HG02885 (cell line): ENCODE data around the gene SLC51B.
"Not testable (repeated sequence)": the region's sequence is repeated elsewhere in the genome, so short reads cannot be mapped to it uniquely, and the experiment has no call there.

Source experiments
- ATAC-seq: cut with Tn5 transposase; IDR thresholded peaks from one replicate; pipeline ENCODE4 v1.9.1; 2021; ENCODE audit warnings: mild to moderate bottlenecking; ENCODE audit not compliant: unreplicated experiment, poor library complexity

The SLC51B gene

DNA sequence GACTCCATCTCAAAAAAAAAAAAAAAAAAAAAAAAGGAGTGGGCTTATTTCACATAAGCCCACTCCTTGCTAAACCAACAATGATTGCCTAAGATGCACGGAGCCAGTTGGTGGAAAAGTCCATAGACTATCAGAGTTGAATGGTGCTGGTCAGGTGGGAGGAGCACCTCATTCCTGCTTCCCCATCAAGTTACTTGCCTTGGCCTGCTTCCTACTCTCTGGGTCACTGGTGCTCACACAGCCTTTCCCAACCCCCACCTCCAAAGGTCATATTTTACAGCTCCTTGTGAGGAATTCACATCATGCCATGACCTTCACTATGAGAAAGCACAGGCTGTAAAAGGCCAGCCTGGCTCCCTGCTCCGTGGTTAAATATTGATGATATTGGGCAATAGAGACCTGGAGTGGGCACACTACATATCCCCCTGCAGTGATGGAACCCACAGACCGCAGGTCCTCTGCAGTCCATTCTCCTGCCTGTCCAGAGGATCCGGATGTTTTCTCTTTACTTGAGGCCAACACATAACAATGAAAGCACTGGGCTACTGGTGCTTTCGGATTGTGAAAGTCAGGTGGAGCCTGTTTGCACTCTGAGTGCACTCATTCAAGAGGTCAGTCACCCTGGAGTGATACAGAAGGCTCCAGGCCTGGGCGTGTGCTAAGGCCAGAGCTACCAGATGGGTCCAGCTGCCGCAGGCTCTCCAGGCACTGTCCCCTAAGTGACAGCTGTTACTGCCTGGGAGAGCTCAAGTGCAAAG, at the start of gene SLC51B:
TSS of gene SLC51B (plus strand) at position 664 of the 758 bp plus-strand sequence. CDS start 4,618 bp downstream, outside the sequence.
- ATAC-seq, result no peak

DNA sequence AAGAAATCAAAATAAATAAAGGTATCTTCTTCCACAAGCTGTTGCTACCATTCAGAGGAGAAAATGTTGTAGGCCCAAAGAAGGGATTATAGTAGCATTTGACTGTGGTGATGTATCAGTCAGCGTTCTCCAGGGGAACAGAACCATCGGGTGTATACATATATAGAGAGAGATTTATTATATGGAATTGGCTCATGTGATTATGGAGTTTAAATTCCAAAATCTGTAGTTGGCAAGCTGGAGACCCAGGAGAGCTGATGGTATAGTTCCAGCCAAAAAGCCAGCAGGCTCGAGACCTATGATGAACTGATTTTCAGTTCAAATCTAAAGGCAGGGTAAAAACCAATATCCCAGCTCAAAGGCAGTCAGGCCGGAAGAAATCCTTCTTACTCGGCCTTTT, 48.1 kb upstream of the SLC51B start:
- ATAC-seq, result no peak

DNA sequence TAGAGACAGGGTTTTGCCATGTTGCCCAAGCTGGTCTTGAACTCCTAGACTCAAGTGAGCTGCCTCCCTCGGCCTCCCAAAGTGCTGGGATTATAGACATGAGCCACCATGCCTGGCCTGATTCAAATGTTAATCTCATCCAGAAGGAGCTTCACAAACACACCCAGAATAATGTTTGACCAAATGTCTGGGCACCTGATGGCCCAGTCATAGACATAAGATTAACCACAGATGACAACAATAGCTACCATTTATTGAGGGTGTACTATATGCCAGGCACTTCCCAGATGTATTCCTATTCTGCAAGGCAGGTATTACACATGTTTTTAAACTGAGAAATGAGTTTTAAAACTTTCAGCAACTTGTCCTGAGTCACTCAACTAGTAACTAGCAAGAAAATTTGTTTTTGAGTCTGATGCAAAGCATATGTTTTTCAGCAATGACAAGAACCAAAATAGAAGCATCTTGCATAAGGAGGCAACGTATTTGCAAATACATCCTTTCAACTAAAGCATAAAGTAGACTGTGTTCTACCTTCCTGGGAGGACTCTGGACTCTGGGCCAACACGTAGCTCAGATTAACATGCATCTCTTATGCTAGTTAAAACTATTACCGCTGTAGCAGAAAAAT, 47.3 kb upstream of the SLC51B start:
- no peak for ATAC-seq

DNA sequence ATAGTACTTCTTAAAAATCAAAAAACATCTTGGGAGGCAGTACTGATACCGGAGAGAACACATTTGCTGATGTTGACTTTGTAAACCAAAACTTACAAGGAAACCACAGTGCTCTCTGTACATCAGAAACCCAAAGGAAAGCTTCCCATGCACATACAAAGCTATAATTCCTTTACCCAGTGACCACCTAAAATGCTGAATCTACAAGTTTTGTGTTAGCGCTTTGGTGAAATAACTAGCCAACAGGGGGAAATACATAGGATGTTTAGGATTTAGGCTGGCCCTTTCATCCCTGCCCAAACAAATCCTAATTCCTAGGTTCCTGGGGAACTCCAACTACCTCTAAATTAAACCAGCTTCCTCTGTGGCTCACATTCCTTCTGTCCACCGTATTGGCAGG, 40.2 kb upstream of the SLC51B start:
- ATAC-seq, result no peak

DNA sequence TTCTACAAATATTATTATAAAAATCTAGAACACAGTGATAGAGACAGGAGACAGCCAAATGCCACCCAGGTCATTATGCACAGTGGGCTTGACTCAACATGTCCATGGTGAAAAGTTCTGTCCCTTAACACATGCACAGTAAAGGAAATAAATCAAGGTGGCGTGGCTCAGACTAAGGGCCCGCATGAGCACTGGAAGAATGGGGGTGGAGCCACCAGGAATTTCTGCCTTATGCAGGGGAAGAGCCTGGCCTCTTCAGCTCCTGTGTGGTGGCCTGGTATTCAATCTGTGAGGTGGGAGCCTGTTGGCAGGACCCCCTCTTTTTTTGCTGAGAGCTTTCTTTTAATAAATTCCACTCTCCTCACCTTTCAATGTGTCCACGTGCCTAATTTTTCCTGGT, 38.3 kb upstream of the SLC51B start:
- ATAC-seq, result no peak

DNA sequence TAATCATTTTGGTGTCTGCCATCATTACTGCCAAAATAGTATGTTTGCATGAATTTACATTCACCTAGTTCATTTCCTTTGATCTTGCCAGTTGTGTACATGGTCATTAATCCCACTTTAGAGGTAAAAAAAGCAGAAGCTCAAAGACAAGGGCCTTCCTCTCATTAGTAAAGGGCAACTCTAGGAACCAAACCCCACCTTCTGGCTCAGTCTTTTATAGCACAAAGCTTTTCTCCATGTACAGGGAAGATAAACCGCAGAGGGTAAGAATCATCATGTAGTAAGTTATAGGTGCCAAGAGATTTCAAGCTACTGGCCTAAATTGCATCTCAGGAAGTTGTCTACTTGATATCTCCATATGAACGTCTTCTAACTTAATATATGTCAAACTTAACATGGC, 36.2 kb upstream of the SLC51B start:
- no peak for ATAC-seq

DNA sequence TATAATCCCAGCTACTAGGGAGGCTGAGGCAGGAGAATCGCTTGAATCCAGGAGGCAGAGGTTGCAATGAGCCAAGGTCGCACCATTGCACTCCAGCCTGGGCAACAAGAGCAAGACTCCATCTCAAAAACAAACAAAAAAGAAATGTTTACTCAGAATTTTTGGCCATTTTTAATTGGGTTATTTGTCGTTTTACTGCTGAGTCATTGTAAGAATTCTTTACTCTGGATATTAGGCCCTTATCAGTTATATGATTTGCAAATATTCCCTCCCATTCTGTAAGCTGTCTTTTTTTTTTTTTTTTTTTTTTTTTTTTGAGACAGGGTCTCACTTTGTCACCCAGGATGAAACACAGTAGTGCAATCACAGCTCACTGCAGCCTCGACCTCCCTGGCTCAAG, 34.0 kb upstream of the SLC51B start:
- ATAC-seq, result not testable (repeated sequence)

DNA sequence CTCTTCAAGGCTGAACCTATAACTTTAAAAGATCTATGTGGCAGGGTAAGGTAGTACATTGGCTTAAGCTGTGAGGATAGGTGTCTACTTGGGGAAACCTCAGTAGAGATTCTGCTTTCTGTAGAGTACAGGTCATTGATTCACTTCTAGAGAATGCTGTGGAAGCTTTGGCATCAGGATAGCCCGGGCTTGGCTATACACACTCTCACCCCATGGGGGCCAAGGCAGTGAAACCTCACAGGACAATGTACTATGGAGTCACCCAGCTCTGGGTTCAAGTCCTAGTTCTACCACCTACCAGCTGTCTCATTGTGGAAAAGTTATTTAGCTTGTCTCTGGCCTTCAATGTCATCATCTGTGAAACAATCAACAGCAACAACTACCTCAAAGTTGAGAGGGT, 24.8 kb upstream of the SLC51B start:
- ATAC-seq, result no peak

DNA sequence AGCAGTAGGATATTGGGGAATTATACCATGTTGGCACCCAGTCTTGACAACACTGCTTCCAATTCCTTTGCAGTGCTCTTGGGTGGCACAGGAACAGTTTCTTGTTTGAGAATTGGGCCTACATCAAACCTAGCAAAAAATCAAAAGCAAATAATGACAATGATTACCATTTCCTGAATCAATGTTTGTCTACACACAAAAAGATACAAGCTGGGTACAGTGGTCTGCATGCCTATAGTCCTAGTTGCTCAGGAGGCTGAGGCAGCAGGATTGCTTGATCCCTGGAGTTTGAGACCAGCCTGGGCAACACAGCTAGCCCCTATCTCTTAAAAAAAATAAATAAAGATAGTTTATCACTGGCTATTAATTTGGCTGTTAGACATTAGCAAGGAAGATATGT, 23.7 kb upstream of the SLC51B start:
- ATAC-seq, result no peak

DNA sequence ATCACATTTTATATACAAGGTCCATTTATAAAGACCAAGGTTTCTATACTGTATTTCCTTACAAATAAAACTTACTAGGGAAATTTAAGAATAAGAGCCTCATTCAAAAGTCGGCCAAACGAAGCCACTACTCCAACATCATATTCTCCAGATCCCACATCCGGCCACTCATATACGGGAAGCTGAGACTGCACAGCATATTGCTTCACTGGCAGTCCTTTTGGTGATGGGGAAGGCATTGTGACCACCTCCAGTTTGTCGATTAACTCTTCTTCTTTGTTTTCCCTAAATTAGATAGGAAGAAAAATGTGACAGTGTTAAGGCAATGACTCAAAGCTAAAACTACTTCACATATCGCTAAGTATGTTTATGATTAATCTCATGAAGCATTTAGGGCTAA, 18.4 kb upstream of the SLC51B start:
- no peak for ATAC-seq

DNA sequence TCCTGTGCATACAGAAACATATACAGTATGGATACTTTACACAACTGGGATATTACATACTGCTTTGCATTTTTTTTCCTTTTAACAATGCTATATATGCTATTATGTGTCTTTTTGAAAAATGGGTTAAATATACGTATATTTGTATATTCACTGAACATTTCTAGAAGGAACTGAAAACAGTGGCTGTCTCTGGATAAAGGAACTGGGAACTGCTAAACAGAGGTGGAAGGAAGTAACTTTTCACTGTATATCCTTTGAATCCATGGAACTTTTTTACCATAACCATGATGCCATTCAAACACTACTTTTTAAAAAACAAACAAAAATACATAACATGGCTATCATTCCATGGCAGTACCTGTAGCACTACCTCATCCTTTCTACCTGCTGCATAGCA, 17.6 kb upstream of the SLC51B start:
- ATAC-seq, result no peak

DNA sequence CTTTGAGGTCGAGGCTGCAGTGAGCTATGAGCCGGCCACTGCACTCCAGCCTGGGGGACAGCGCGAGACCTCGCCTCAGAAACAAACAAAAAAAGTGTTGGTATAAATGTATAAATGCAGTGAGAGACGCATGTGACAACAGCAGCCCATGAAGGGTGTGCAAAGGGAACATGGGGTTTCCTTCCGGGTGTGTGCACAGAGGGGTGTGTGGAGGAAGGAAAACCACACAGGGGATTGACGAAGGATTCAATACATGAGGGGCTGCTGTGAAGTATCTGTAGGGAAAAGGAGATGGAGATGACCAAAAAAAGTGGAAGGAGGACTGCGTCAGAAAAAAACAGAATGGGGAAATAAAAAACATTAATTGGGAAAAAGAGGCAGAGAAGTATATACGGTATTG, 16.8 kb upstream of the SLC51B start:
- ATAC-seq, result no peak

DNA sequence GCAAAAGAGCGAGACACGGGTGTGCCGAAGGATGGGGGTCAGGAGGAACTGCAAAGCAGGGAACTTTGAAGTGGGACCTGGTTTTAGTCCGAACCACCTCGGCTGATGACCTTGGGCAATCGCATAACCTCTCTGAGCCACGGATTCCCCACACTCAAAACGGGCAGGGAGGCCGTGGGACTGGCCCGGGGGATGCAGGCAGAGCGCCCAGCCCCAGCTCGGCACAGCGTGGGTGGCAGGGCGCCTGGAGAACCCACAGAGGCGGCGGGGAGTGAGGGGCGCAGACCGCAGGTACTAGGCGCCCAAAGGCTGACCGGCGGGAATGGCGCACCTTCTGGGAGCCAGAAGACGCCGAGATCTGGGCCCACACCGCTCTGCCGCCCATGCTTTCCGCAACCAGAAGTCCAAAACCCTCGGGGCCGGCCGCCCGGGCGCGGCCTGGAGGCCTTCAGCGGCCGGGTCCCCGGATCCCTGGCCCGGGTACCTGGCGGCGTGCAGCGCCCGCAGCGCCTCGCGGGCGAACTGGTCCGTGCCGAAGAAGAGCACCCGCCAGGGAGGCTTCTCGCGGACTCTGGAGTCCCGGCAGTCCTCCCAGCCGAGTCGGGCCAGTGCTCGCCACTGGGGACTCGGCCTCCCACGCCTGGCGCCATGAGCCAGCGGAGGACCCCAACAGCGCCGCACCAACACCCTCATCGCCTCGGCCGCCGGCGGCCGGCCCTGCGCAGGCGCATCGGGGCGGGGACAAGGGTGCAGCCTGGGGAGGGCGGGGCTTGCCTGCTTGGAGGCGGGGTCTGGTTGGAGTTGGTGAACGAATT, 16.1 kb upstream of the SLC51B start, which contains the start of gene MTFMT:
TSS of gene MTFMT (minus strand) at position 719 of the 815 bp plus-strand sequence. CDS start at position 693, 26 bp downstream.
- ATAC-seq, result peak; percentile 89

DNA sequence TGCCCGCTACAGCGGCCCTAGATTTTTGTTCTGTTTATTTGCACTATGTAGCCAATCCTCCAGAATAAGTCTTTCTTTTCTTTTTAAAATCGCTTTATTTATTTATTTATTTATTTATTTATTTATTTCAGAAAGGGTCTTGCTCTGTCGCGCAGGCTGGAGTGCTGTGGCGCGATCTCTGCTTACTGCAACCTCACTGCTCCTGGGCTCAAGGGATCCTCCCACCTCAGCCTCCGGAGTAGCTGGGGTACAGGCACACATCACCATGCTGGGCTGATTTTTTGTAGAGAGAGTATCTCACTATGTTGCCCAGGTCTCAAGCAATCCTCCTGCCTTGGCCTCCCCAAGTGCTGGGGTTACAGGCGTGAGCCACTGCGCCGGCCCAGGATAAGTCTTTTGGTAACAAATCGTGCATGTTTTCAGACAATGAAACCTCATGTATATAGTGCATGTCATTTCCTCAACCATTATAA, 15.4 kb upstream of the SLC51B start:
- no peak for ATAC-seq

DNA sequence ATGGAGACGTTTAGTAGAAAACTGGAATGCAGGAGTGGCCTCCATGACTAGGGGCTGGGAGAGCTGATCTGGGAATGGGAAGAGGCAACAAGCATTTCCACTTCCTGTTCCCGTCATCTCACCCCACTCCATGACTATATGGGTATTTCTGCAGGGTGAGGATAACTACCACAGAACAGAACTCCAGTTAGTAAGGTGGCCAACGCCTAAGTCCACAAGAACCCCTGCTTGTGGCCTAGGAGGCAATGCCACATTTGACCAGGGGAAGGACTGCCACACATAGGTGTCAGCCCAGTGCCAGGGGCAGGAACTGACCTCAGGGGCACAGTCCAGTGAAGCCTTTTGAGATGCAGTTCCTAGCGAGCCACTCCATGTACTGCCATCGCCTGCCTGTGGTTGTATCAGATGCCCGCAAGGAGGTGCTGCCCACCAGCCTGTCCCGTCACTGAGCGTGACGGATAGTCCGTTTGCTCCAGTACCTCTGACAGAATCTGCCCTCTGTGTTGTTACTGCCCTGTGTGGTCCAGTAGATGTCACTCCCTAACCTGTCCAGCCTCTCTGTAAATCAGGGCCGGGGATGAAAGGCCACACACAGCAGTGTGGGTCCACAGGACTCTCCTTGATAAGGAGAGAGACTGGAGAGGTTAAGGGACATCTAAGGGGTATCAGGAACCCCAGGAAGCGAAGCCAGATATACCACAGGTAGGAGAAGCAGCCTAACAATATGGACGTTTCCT, 12.2 kb upstream of the SLC51B start:
- no peak for ATAC-seq

DNA sequence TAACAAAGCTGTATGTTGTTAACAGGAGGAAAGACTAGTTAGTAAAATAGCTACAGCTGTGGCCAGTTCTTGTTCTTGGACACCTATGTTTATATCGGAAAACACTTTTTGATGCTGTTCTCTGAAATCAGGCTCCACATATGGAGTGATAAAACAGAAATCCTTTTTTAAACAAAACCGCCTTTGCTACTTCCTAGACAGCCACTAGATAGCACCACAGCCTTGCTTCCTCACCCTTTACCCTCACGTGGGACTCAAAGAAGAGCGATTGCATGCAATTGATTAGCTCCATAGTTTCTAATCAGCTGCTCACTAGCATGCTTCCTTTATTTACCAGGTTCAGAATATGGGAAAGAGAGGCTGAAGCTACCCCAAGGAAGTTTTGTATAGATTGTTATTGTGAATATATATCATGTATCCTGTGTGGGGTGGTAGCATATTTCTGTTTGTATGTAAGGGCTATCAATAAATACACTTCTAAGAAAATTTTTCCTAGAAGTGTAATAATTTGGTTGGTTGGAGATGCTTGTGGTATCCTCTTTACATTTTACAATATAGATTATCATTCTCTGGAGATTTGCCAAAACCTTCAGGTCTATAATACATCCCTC, 11.4 kb upstream of the SLC51B start:
- no peak for ATAC-seq

DNA sequence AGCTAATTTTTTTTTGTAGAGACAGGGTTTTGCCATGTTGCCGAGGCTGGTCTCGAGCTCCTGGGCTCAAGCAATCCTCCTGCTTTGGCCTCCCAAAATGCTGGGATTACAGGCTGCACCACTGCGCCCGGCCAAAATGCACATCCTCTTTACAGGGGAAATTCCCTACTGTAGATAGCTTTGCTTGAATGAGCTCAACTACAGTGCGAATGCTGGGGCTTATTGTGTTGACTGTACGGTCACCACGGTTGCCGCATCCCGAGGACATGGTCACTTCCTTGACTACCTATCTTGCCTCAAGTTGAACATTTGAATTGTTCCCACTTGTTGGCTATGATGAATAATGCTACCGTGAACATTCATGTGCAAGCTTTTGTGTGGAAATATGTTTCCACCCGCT, 10.5 kb upstream of the SLC51B start:
- ATAC-seq, result no peak

DNA sequence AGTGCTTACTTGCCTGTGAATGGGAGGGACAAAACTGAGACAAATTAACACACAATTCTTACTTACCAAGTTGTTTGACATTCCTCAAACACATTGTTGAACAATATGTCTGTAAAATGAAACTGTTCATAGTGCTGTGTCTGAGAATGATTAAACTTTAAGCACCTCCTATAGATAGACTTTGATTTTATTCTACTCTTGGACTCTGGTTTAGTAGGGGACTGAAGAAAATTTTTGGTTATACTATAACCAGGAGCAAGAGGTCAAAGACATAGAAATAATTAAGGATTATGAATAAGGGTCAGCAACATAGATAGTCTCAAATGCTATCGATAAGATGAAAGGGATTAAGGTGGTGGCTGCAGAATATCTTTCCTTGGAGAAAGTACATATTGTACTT, 7.9 kb upstream of the SLC51B start:
- no peak for ATAC-seq

DNA sequence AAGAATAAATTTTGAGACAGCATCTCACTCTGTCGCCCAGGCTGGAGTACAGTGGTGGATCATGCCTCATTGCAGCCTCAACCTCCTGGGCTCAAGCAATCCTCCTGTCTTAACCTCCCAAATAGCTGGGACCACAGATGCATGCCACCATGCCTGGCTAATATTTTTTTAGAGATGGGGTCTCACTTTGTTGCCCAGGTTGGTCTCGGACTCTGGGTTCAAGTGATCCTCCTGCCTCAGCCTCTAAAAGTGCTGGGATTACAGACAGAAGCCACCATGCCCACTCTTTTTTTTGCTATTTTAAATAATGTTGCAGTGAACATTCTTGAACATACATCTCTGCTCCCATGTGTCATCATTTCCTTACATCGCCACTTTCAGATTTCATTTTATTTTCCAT, 6.8 kb upstream of the SLC51B start:
- no peak for ATAC-seq

DNA sequence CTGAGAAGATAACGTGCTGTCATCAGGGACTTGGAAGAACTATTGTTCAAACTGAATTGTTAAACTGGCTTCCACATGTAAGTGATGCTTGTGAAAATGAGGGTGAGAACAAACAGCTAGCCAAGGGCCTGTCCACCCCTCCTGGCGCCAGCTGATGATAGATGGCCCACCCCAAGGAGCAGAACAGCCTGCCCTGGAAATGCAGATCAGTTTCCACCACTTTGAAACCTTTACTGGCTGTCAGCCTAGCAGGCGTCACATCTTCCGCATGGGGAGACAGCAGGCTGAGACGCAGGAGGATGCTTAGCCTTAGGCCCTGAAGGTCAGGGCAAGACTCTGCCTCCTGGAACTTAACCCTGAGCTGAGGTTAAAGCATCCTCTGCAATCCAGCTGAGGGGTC, 6.4 kb upstream of the SLC51B start:
- no peak for ATAC-seq
